Ectodermal cell (in vitro differentiated cells): ENCODE results near the gene SOX9.
"Not testable (repeated sequence)": the region's sequence is repeated elsewhere in the genome, so short reads cannot be mapped to it uniquely, and the experiment has no call there.

Source experiments
- H3K27ac ChIP-seq: 2 replicates; pipeline ENCODE4 v1.7.0; 2013; ENCODE audit warnings: mild to moderate bottlenecking, low read depth, low read length; ENCODE audit not compliant: insufficient read depth, poor library complexity, severe bottlenecking
- H3K27me3 ChIP-seq: 2 replicates; pipeline ENCODE4 v1.7.0; 2013; ENCODE audit warnings: mild to moderate bottlenecking, low read length; ENCODE audit not compliant: insufficient read depth, control insufficient read depth, poor library complexity, severe bottlenecking
- H3K36me3 ChIP-seq: one replicate; pipeline ENCODE4 v1.7.0; 2013; ENCODE audit warnings: low read length; ENCODE audit not compliant: control insufficient read depth, insufficient read depth
- H3K4me1 ChIP-seq: one replicate; pipeline ENCODE4 v1.7.0; 2013; ENCODE audit warnings: low read length; ENCODE audit not compliant: control insufficient read depth, insufficient read depth
- H3K4me3 ChIP-seq: 2 replicates; pipeline ENCODE4 v1.7.0; 2013; ENCODE audit warnings: low read depth, low read length, control low read depth; ENCODE audit not compliant: insufficient read depth
- H3K9me3 ChIP-seq: 2 replicates; pipeline ENCODE4 v1.7.0; 2013; ENCODE audit warnings: mild to moderate bottlenecking, low read length, moderate library complexity; ENCODE audit not compliant: control insufficient read depth
- WGBS, 2 experiments: methylation state at CpG; one replicate each; pipeline ENCODE4 v1.1.7; 2013; ENCODE audit warnings: missing lambda C conversion rate in 2 of 2; 5-methylcytosine and 5-hydroxymethylcytosine counted together

Gene SOX9

DNA sequence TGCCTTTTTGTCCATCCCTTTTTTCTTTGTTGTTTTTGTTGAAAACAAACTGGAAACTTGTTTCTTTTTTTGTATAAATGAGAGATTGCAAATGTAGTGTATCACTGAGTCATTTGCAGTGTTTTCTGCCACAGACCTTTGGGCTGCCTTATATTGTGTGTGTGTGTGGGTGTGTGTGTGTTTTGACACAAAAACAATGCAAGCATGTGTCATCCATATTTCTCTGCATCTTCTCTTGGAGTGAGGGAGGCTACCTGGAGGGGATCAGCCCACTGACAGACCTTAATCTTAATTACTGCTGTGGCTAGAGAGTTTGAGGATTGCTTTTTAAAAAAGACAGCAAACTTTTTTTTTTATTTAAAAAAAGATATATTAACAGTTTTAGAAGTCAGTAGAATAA lies 4.9 kb downstream of the SOX9 start:
- H3K27ac ChIP-seq: no peak overlapping the region

DNA sequence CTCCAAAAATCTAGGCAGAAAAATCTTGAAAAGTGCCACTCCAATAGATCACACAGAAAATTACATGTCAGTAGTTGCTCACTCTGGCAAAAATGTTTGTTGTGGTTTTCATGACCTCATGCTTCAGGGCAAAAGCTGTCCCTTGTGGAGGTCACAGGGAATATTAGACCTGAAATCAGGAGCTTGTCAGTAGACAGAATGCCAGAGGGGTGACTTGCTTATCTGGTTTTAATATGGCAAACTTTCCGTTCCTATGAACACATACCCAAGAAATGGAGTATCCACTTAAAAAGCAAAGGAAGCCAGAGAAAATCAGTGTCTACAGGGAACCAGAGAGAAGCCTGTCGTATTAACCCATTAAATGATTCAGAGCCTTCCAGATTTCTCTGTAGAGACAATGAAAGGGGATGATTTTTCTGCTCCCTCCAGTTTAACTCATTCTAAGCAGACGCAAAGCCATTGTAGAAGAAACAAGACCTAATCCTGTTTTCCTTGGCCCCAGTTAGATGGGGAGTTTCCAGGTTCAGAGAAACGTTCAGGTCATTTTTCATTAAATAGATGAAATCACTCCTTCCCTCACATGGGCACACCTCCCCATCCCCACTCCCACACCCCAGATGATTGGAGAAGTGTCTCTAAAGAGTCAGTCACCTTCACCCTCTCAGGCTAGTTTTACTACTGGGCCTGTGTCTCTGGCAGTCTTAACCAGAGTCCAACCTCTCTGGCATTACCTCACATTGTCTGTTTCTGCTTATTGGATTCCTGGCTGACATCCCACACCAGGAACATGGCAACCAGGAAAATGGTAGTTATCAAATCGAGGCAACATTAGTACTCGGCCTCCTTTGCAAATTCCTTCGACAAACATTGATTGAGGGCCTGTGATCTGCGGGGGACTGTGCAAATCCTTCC lies 6.0 kb downstream of the SOX9 start:
- Histone ChIP-seq H3K27ac (no peak overlapping the region), H3K4me3 (no peak overlapping the region), H3K9me3 (no peaks in the 10 kb centered on the region), H3K27me3 (no peaks in the 10 kb centered on the region), H3K36me3 (peaks cover 10% of the 10 kb centered on the region), H3K4me1 (peaks cover 34% of the 10 kb centered on the region)
- WGBS, 2 experiments: 77 to 83% methylated on average over 8 of the region's 8 CpGs

More for the DNA sequence above, 4.9 kb downstream of the SOX9 start:
- Histone ChIP-seq H3K9me3 (no peaks in the 10 kb centered on the region), H3K4me3 (no peak overlapping the region), H3K36me3 (peaks cover 10% of the 10 kb centered on the region), H3K27me3 (no peaks in the 10 kb centered on the region), H3K4me1 (peaks cover 34% of the 10 kb centered on the region)

DNA sequence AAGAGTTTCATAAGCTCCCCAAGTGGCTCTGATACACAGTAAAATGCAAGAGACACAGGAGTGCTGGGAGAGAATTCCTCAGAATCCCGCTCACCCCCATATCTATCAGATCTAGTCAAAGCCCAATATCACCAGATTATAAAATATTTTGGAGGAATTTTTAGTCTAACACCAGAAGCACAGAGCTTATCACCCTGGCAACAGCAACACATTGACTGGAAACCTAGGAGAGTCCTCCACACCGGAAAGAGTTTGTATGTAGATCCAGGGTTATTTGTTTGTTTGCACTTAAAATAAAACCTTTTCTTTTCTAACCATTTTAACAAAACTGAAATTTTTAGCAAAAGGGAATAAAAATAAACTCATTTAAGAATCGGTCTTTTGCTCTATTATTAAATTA lies 7.2 kb downstream of the SOX9 start:
- H3K9me3 ChIP-seq: no peaks in the 10 kb centered on the region
- H3K27me3 ChIP-seq: no peaks in the 10 kb centered on the region
- H3K4me3 ChIP-seq: no peak overlapping the region
- H3K4me1 ChIP-seq: peaks cover 34% of the 10 kb centered on the region
- WGBS, 2 experiments: 90 to 100% methylated on average over 1 to 3 of the region's 3 CpGs
- peaks cover 8% of the 10 kb centered on the region for H3K36me3 ChIP-seq
- no peak overlapping the region for H3K27ac ChIP-seq

DNA sequence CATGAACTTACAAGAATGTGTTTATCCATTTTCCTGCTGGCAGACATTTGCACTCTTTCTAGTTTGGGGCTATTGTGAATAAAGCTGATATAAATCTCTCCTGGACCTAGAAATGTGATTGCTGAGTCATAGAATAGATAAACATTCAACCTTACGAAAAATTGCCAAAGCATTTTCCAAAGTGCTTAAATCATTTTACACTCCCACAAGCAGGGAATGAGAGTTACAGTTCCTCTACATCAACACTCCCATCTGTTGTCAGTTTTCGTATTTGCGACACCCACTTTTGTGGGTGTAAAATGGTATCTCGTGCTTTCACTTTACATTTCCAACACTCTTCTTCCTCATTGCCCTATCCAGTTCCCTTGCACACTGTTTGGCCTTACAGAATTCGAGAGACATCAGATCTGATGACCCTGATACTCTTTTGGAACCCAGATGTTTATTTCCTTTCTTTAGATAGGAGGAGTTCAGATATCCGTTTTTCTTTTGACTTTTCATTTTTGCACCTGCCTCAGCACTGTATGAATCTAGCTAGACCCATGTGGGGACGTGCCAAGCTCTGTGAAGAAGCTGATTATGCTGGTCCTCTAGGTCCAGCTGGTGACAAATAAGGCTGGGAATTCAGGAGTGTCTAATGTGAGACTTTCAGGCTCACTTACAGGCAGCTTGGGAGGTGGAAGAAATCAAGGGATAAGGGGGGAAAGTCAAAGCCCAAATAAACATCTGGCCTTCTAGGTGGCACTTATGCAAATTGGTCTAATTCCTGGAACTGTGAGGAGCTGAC lies 14.0 kb downstream of the SOX9 start:
- H3K4me3 ChIP-seq: no peak overlapping the region
- H3K36me3 ChIP-seq: no peaks in the 10 kb centered on the region
- 80 to 90% methylated on average over 7 of the region's 7 CpGs for WGBS, 2 experiments
- H3K27ac ChIP-seq: no peak overlapping the region
- H3K9me3 ChIP-seq: no peaks in the 10 kb centered on the region
- H3K27me3 ChIP-seq: no peaks in the 10 kb centered on the region
- no peaks in the 10 kb centered on the region for H3K4me1 ChIP-seq

DNA sequence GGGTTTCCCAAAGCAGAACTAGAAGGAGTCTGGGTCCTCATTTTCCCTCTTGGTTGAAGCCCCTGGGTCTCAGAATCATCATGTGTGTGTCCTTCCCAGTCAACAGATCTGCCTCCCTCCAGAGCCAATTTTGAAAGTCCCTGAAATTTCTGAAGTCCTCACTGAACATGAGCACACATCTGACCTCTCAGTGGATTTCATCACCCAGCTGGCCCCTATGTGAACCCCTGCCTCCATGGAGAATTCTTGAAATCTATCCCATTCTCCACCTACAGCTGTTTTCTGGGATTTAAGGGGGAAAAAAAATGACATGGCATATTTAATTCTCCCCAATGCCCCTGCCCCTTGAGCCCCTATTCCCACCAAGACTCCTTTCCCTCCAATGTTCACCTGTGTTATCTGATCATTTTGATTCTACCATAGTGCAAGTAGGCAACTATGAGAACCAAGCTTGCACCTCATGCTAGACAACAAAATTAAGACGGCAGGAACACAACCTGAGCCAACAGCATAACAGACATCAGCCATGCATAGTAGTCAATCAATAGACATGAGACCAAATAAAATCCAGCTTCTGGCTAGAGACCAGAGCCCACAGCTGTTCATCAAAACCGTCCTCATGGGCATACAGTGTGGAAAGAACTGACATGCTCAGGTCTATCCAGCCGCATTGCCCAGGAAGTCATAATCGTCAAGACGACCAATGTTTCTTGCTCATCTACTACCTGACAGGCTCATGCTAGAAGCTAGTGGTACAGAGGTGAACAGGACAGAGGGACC lies 14.9 kb downstream of the SOX9 start:
- H3K9me3 ChIP-seq: no peaks in the 10 kb centered on the region
- H3K4me1 ChIP-seq: no peaks in the 10 kb centered on the region
- no peak overlapping the region for H3K27ac ChIP-seq
- H3K36me3 ChIP-seq: no peaks in the 10 kb centered on the region
- no peaks in the 10 kb centered on the region for H3K27me3 ChIP-seq
- WGBS, 2 experiments: 95 to 98% methylated on average over 5 of the region's 5 CpGs
- H3K4me3 ChIP-seq: no peak overlapping the region

DNA sequence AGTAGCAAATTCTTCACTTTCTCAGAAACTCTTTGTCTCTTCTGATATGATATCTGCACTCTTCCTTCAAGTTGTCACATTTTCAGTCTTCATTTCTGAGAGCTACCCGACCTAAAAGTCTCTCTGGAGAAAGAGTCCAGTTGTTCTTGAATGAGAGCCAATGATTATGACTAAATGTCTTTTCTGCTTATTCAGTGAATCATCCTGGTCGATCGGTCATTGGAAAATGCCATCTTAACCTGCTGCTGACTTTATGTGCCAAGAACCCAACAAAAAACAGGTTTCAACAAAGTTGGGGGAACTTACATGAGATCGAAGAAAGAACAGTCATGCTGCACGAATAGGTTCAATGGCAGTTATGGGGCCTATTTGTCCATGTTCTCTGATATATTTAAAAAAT lies 15.9 kb downstream of the SOX9 start:
- H3K27me3 ChIP-seq: no peaks in the 10 kb centered on the region
- no peaks in the 10 kb centered on the region for H3K4me1 ChIP-seq
- no peaks in the 10 kb centered on the region for H3K36me3 ChIP-seq
- 93 to 95% methylated on average over 5 of the region's 5 CpGs for WGBS, 2 experiments
- H3K4me3 ChIP-seq: no peak overlapping the region
- no peak overlapping the region for H3K27ac ChIP-seq
- no peaks in the 10 kb centered on the region for H3K9me3 ChIP-seq

DNA sequence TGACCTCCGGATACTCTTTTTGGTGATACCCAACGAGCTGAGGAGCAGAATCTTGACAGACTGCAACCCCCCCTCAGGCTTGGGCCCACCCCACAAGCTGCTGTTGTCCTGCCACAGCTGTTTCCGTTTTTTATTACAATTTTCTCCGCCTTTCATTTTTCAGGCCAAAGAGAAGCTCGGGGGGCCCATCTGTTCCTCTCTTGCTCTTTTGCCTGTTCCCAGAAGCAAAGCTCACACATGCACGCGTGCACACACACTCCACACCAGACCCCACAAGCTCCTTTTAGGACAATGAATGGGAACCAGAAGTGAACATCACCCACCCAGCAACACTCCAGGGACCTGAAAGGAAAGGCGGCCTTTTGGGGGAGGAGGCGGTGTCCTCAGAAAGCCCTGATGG lies 16.3 kb downstream of the SOX9 start:
- Histone ChIP-seq H3K4me1 (no peaks in the 10 kb centered on the region), H3K27ac (no peak overlapping the region), H3K4me3 (no peak overlapping the region), H3K9me3 (no peaks in the 10 kb centered on the region), H3K27me3 (no peaks in the 10 kb centered on the region), H3K36me3 (no peaks in the 10 kb centered on the region)
- WGBS, 2 experiments: 91 to 92% methylated on average over 9 of the region's 9 CpGs

DNA sequence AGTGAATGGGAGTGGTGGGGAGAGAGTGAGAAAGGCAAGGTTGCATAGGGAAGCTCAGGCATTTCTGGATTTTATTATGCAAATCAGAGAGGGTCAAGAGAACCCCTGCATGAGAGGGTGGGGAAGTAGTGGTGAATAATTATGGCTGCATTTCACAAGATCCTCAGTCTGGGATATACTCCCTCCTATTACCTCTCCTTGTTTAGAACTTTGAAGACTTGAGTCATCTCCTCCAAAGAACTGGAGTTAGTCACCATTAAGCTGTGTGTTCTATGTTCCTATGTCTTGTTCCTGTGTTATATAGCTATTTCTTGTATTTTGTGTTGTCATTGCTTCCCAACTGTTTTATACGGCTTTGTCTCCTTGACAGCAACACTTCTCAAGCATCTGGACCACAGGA lies 18.4 kb downstream of the SOX9 start:
- Histone ChIP-seq H3K27ac (no peak overlapping the region), H3K4me3 (no peak overlapping the region), H3K4me1 (no peaks in the 10 kb centered on the region), H3K27me3 (no peaks in the 10 kb centered on the region), H3K36me3 (no peaks in the 10 kb centered on the region), H3K9me3 (no peaks in the 10 kb centered on the region)
- 94 to 96% methylated on average over 1 of the region's 1 CpG for WGBS, 2 experiments

DNA sequence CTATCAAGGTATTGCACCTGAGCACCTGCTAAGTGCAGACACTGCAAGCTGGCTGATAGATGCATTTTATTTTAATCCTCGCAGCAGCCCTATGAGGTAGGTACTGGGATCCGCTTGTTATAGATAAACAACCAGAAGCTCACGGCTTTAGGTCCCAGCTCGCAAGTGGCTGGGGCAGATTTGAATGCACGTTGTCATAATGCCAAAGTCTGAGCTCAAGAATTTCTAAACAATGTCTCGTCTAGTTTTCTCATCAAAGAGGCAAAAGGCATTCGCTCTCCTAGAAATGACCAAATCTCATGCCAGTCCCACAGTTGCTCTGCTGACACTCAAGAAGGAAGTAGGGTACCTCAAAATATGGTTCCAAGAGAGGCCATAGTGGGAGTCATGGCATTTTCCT lies 20.5 kb downstream of the SOX9 start:
- 95 to 96% methylated on average over 7 of the region's 7 CpGs for WGBS, 2 experiments
- H3K4me3 ChIP-seq: no peak overlapping the region
- no peaks in the 10 kb centered on the region for H3K36me3 ChIP-seq
- H3K27ac ChIP-seq: no peak overlapping the region
- H3K4me1 ChIP-seq: no peaks in the 10 kb centered on the region
- no peaks in the 10 kb centered on the region for H3K27me3 ChIP-seq
- no peaks in the 10 kb centered on the region for H3K9me3 ChIP-seq

DNA sequence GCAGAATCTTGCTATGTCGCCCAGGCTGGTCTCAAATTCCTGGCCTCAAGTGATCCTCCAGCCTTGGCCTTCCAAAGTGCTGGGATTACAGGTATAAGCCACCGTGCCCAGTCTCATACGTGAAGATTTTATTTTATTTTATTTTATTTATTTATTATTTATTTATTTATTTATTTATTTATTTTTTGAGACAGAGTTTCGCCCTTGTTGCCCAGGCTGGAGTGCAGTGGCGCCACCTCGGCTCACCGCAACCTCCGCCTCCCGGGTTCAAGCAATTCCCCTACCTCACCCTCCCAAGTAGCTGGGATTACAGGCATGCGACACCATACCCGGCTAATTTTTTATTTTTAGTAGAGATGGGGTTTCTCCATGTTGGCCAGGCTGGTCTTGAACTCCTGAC lies 21.3 kb downstream of the SOX9 start:
- H3K4me1 ChIP-seq, H3K27ac ChIP-seq, H3K27me3 ChIP-seq, H3K4me3 ChIP-seq, H3K9me3 ChIP-seq, H3K36me3 ChIP-seq: not testable (repeated sequence)
- WGBS, 2 experiments: 84 to 97% methylated on average over 9 of the region's 11 CpGs
